SK-N-SH (cell line): ENCODE measurements around the gene TRIP13.

ENCODE experiments used
- CTCF ChIP-seq: fragments of 200-600 bp; sonication (generic); IDR thresholded peaks from 2 replicates; pipeline ENCODE4 v1.6.1; 2017; ENCODE audit warnings: antibody characterized with exemption, mild to moderate bottlenecking, moderate library complexity
- JUND ChIP-seq: IDR thresholded peaks from 2 replicates; pipeline ENCODE4 v1.4.0; 2012
- MAX ChIP-seq: IDR thresholded peaks from 2 replicates; pipeline ENCODE4 v1.4.0; 2012; ENCODE audit warnings: low read depth
- POLR2AphosphoS5 ChIP-seq: IDR thresholded peaks from 2 replicates; pipeline ENCODE4 v1.6.1; 2012; ENCODE audit warnings: low read depth, low read length
- REST ChIP-seq: IDR thresholded peaks from 2 replicates; pipeline ENCODE4 v1.6.1; 2012; ENCODE audit warnings: mild to moderate bottlenecking, low read depth, low read length, moderate library complexity
- YY1 ChIP-seq: IDR thresholded peaks from 2 replicates; pipeline ENCODE4 v1.4.0; 2012; ENCODE audit warnings: low read depth, mild to moderate bottlenecking

- no peak for TF ChIP-seq REST
- TF ChIP-seq MAX, result no peak
- TF ChIP-seq JUND, result no peak
- no peak for TF ChIP-seq CTCF
- no peak for TF ChIP-seq POLR2AphosphoS5
- TF ChIP-seq YY1, result no peak
These were observed 44.7 kb downstream of the TRIP13 start for GRCh38 chr5:937151-937924.
